Kidney glomerular epithelial cell (primary cell): ENCODE measurements around the gene AGRN.
"Not testable (repeated sequence)": the region's sequence is repeated elsewhere in the genome, so short reads cannot be mapped to it uniquely, and the experiment has no call there.

ENCODE experiments used
- DNase-seq: peaks from one replicate; lab custom pipeline; 2025; lab: John Stamatoyannopoulos, UW

AGRN gene

DNA sequence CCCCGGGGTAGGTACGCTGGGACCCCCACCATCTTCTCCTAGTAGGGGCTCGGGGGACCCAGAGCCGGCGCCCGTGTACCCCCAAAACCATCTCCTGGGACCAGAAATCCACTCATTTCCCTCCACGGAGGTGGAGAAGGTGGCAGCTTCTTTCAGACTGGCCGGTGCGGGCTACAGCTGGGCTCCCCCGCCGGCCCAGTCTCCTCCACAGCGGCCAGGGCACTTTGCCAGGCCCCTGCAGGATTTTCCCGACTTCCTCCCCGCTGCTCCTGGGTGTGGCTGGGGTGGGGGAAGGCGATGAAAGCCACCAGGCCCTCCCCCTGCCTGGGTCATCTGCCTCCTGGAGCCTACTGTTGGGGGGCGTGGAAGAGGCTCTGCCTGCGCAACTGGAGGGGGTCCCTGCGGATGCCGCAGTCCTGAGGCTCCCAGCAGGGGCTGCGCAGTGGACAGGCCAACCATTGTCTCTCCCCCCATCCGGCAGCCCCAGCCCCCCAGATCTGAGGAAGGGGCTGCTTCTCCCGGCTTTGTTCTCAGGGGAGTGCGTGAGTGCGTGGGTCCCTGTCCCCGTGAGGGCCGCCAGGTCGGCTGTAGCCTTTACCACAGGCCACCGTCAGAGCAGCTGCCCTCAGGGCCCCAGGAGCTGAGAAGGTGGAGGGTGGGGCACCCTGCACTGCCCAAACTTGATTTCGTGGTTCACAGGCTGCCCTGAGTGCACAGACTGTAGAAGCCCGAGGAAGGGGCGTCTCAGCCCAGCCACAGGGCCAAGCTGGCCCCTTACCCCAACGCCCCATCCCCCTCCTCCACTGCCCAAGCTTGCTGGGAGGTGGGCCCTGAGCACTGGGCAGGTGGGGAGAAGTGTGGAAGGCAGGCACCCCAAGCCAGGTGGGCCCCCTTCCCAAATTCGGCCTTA, 1.3 kb downstream of the AGRN start:
- peak; percentile 11 for DNase-seq

DNA sequence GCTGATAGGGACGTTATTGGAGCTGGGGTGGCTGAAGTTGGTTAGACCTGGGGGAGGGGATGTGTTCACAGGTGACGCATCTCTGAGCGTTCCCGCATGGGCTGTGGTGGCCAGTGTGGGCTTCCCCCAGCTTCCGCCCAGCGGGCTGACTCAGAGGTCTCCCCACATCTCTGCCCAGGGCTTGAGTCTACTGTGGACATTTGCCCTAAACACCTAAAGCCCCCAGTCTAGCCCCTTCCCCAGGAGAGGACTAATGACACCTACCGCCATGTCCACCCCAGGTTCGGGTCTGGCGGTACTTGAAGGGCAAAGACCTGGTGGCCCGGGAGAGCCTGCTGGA, 2.0 kb downstream of the AGRN start:
- DNase-seq: peak; percentile 76

DNA sequence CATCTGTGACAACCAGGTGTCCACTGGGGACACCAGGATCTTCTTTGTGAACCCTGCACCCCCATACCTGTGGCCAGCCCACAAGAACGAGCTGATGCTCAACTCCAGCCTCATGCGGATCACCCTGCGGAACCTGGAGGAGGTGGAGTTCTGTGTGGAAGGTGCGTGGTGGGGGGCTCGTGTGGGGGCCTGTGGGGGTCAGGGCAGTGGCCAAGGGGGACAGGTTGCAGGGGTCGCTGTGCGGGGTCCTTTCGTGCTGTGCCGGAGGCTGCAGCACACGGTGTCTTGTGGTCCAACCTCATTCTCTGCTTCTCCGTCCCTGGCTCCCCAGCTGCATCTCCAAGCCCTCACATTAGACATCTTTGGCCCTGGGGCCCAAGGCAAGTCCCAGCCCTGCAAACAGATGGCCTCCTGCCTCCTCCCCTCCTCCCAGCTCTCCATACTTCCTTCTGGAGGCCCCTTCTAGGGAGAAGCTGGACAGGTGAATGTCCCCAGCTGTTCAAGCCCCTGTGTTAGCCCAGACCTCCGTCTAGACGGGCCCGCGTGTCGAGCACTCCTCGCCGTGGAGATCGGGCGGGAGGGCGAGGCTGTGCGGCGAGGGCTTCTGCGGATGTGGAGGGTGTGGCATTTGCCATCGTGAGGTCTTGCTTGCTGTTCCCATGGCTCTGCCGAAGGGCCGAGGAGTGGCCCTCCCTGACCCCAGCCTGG, 2.5 kb downstream of the AGRN start:
- DNase-seq: no peak

DNA sequence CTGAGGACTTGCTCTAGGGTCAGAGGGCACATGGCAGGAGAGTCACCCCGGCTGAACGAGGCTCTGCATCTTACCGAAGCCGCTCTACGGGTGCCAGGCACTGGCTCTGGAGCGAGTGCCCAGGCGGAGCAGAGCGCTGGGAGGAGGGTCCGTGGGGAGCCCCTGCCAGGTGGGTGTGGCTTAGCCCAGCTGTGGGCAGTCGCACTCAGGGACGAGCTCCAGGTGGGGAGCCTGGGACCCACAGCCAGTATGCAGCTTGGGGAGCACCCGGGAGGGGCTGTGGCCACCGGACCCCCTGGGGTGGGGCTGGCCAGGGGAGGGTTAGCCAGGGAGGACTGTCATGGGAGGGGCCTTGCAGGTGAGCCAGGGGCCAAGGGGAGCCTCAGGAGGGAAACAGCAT, 3.8 kb downstream of the AGRN start:
- DNase-seq: no peak

DNA sequence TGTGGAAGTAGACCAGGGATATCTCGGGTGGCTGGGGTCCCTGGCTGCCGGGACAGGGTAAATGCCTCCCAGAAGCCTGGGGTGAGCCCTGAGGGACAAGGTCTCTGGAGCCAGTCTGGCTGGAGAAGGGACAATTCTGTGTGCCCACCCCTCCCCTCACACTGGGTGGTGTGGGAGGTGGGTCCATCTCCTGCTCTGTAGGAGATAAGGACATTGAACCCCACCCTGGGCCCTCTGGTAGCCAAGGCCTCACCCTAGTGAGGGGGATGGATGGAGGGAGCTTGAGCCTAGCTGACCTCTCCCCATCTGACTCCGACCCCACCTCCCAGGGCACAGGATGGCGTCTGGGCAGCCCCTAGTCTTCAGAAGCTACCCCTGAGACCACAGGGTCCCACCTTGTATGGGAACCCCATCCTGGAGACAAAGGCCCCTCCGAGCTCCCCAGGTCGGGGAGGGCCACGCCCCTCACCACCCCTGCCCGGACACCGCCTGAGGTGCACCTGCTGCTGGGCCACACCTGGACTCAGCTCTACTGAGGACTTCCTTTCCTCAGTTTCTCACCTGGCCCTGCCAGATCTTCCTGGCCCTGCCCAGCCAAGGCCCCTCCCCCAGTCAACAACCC, 4.3 kb downstream of the AGRN start:
- no peak for DNase-seq

DNA sequence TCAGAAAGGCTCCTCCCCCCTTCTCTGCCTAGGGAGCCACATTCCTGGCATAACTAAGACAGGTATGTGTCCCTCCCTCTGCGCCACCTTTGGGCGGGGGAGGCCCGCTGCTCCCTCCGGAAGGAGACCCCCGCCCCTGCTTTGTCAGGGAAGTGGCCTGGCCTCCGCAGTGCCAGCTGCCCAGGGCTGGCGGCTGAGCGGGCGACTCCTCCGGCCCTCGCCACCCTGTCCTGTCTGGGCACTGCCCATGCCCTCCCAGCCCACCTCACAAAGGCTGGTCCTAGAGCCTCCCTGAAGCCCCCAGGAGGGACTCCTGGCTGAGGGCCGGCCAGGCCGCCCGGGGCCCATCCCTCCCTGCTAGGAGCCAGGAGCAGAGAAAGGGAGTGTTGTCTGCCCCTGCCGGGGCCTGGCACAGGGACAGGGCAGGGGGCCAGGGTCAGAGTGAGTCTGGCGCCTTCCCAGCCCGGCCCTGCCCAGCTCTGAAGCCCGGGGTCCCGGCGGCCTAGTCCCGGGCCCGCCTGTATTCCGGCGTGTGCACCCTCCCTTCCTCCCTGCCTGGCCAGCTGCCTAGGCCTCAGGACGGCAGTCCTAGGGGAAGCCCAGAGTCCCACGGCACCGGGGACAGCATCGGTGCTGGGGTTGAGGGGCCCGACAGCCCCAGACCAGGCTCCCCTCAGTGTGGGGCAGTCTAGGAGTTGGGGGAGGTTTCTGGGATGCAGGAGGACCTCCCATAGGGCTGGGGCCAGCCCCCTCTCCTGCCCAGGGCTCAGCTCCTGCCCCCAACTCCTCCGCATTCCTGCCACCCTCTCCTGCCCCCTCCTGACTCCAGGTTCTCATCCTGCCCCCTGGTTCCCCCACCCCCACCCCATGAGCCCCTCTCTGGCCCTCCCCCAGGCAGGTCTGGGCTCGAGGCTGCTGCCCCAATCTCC, 5.1 kb downstream of the AGRN start:
- peak; percentile 82 for DNase-seq

DNA sequence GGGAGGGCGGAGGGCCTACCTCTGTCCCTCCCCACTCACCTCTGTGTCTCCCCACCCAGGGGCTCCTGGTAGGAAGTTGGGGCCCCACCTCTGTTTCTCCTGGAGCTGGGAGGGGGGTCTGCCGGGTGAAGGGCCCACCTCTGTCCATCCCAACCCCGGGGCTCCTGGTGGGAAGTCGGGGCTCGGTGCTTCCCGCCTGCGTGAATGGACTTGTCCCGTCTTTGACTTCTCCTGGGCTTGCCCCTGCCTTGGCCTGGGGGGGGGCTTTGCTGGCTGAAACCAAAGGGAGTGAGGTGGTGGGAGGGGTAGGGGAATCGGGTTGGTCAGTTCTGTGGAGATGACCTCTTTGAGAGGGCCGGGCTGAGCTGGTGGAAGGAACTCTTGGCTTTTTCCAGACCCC, 5.8 kb downstream of the AGRN start:
- DNase-seq: no peak

DNA sequence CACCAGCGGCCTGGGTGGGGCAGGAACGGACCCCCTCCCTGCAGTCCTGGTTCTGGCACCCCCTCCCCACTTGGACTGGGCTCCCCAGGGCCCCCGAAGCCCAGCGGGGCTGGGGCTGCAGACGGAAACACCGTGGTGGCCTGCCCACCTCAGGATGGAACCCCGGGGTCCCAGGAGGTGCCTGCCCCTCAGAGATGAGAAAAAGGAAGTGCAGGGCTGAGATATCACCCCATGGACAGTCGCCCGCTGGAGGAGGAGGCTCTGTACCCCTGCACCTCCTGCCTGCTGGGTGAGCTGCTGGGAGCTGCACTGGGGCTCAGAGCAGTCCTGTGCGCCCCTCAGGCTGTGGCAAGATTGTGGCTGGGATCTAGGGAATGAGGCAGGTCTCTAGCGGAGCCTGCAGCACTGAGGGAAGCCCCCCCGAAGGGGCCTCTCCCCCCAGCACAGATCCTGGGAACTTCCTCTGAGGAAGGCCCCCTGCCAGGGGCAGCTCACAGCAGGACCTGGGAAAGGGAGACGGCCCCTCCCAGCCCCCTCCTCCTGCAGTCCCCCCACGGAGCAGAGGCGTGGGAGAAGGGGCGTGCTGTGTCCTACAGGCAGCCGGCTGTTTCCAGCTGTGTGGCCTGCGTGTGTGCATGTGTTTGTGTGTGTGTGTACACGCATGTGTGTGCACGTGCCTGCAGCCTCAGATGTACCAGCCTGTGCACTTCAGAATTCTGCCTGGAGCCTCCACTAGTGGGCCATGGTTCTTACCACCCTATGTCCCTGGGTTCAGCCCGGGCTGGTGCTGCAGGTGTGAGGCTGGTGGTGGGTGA, 6.9 kb downstream of the AGRN start:
- no peak for DNase-seq

DNA sequence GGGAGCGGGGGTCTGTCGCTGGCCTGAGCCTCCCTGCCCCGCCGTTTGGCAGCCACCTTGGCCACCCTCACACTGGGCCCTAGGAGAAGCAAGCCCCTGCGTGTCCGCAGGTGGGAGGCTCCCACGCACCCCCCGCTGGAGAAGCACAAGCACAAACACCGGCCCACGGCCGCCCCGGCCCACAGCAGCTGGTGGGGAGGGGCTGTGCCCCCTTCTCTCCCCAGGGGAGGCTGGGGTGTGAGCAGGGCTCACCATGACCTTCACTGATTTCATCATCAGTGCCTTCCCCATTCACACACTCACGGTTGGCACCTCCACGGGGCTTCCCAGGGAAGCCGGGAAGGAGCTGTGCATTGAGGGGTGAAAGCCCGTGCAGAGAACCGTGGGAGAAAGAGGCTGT, 7.9 kb downstream of the AGRN start:
- no peak for DNase-seq

DNA sequence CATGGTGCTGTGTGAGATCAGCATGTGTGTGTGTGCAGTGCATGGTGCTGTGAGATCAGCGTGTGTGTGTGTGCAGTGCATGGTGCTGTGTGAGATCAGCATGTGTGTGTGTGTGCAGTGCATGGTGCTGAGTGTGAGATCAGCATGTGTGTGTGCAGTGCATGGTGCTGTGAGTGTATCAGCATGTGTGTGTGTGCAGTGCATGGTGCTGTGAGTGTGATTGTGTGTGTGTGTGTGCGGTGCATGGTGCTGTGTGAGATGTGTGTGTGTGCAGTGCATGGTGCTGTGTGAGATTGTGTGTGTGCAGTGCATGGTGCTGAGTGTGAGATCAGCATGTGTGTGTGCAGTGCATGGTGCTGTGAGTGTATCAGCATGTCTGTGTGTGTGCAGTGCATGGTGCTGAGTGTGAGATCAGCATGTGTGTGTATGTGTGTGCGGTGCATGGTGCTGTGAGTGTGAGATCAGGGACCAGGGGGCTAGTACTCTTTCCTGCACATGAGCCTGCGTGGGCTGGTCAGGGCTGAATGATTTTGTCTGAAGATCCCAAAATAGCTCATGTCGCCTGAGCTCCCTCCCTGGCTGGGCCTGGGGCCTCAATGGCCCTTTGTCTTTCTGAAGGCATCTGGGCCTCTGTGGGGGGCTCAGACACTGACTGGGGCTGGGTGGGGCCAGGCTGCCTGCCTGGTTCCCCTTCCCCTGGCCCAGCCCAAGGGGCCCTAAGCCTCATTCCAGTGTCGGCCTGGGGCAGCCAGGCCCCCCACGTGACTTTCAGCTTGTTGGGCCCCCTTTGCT, 11.1 kb downstream of the AGRN start:
- not testable (repeated sequence) for DNase-seq

DNA sequence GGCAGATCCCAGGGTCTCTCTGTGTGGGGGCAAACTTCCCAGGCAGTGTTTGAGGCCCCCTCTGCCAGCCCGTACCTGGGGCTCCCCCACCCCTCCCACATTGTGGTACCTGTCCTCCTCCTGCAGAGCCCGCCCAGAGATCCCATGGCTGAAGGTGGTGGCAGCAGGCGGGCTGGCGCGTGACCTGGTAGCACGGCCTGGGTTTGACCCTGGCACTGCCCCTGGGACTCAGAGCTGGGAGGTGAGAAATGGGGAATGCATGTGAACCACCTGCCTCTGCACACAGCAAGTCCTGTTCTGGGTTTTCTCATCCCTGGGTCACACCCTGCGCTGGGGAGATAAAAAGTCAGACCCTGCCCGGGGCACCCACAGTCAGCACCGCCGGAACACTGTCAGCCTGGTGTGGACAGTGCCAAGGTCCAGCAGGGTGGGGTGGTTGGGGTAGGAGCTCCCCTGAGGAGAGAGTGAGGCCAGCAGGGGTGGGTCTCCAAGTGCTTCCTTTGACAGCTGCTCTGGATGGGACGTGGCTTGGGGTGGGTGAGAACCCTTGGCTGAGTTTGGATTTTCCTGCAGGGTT, 11.8 kb downstream of the AGRN start:
- no peak for DNase-seq

DNA sequence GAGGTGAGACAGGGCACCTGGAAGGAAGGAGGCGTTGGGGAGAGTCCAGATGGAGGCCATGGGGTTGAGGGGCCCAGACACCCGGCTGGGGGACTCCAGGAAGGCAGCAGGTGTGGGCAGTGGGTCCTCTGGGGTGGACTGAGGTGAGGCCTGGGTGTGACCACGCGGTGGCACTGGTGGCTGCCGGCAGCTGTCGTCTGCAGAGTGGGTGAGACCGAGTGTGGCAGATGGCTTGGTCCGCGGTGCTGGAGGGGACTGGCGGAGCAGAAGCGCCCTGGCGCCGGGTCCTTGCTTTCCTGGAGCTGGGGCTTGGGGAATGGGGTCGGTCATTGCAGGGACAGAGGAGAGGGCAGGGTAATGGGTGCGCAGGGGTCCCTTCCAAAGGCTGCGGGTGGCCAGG, 12.5 kb downstream of the AGRN start:
- DNase-seq: no peak

DNA sequence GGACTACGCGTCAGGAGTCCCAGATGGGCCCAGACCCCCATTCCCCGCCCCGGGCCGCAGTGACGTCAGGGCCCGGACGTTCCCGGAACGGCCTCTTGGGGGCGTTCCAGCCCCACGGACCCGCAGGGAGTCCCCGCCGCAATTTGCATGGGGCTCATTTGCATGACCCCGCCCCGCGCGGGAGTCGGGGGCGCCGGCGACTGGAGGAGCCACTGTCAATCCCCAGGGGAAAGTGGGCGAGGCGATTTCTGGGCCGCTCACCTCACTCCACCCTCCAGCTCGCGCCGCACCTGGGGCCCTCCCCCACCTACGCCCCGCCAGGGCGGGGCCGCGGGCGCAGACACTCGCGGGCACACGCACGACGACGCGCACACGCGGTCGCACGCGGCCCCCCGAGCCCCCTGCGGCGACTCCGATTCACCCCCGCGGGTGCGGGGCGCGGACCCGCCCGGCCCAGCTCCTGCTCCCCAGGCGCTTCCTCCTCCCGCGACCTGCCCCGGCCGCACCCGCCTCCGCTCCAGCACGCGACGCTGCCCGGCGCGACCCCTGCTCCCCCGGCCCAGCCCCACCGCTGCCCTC, 13.2 kb downstream of the AGRN start:
- peak; percentile 11 for DNase-seq

DNA sequence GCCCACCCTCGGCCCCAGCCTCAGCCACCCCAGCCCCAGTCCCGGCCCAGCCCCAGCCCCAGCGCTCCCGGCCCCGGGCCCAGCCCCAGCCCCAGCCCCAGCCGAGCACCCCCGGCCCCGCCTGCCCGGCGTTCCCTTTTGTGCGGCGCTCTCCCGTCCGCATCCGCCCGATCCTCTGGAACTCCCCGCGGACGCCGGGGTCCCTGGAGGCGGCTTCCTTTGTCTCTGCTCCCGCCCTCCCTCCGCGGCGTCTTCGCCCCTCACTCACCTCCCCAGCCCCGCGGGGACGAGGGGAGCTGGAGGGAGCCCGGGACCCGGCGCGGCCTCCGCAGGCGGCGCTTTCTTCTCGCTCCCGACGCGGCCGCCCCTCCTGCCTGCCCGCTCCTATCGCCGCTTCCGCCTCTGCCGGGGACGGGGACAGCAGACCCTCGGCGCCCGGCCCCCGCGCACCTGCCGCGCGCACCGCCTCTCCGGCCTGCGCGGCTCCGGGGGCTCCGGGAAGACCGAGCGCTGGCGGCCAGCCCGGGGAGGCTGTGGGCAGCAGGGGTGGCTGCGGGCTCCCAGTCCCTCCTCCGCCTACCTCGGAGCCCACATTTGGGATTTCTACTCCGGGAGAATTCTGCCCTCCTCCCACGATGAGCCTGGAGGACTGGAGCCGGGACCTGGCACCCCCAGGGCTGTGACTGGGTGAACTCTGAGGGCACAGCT, 14.0 kb downstream of the AGRN start:
- DNase-seq: no peak

DNA sequence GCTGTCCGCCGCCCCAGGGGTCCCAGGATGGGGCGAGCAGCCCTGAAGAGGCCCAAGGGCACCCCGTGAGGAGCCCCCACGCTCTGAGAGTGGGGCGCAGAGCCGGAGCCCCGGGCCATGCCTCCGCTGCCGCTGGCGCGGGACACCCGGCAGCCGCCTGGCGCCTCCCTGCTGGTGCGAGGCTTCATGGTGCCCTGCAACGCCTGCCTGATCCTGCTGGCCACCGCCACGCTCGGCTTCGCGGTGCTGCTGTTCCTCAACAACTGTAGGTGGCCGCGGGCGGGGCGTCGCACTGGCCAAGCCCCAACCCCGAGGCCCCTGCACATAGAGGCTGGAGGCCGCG, 14.5 kb downstream of the AGRN start:
- DNase-seq: no peak

DNA sequence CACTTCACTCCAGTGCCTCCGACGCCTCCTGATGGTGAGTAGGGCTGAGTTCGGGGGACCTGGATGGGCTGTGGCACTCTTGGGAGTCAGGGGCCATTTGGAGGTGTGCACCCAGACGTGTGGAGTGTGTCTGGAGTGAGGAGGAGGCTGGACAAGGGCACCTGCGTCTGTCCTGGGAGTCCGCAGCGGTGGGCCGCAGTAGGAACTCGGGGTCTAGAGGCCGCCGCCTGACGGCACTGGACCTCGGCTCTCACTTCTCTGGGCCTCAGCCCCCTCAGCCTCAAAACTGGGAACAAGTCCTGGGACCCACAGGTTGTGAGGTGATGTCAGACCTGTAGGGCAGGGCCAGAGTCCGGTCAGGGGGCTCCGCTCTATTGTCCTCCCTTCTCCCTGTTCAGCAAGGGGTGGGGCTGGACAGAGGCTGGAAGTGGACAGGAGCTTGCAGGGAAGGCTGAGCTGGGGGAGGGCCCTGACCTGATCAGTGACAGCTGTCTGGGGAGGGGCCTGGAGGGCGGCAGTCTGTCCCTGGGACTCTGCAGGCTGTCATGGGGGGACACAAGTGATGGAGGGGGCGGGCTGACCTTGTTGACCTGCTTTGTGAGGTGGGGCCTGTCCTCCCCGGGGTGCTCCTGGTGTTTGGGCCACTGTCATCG, 15.5 kb downstream of the AGRN start:
- DNase-seq: no peak

DNA sequence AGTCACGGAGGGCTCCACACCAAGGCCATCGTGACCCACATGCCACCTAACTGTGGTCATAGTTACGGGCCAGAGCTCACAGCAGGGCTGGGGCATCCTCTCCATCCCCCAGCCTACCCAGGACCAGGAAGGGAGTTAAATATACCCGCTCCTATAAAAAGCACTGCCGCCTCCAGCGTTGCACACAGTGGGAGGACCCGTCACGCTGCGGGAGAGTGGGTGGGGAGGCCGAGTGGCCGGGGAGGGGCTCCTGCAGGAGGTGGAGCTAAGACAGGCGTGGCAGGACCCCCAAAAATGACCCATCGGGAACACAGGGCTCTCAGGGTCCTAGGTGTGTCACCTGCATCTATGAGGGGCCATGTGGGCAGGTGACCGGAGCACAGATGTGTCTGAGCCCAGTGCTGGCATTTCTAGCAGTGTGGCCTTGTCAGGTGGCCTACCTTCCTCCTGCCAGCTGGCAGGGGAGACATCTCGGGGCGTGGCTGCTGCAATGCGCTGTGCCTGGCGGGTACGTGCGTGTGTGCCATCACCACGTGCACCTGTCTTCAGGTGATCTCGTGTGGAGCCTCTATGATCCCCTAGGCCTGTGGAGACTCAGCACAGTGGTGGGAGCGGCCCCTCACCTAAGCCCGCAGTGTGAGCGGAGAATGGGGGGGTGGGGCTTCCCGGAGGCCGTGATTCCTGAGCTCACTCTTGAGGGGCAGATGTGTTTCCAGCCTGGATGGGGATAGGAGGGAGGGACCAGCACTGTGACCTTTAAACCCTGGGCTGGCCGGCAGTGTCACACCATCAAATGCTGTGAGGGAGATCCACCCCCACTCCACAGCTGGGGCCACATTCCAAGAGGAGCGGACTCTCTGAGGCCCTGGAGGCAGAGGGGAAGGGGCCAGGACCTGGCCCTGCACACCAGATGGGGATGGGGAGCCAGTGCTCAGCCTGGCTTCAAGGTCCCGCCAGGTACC, 17.7 kb downstream of the AGRN start:
- no peak for DNase-seq
